Thyroid gland (tissue), 4 donors: ENCODE data around the gene CA6. TPM values are rescaled to one million over a fixed set of nuclear protein-coding genes. Genes with fewer than 3 reads are reported as not detected.

ENCODE experiments used
- DNase-seq, 2 donors: peaks; one replicate each; pipeline ENCODE4 v3.0.0-alpha.2; 2019
- H3K27ac ChIP-seq, 3 donors: fragments of 200-600 bp; sonication (generic); 1 replicate in 2 of 3; 2 replicates in 1 of 3; pipeline ENCODE4 v1.5.1; 2016 to 2019; ENCODE audit warnings: mild to moderate bottlenecking in 1 of 3, moderate library complexity in 1 of 3
- H3K27me3 ChIP-seq: fragments of 200-600 bp; sonication (generic); one replicate; pipeline ENCODE4 v1.5.1; 2019
- H3K36me3 ChIP-seq, 2 donors: fragments of 200-600 bp; sonication (generic); one replicate each; pipeline ENCODE4 v1.5.1; 2016 to 2019
- H3K4me1 ChIP-seq, 2 donors: fragments of 200-600 bp; sonication (generic); one replicate each; pipeline ENCODE4 v1.5.1; 2017 to 2019
- H3K4me3 ChIP-seq, 3 donors: fragments of 200-600 bp; sonication (generic); replicated peaks in 1 of 3; 1 replicate in 2 of 3; 2 replicates in 1 of 3; pipeline ENCODE4 v1.5.1; 2016; ENCODE audit warnings: mild to moderate bottlenecking in 1 of 3
- H3K9me3 ChIP-seq: fragments of 200-600 bp; sonication (generic); one replicate; pipeline ENCODE4 v1.5.1; 2017
- POLR2A ChIP-seq, 2 donors: fragments of 450-650 bp; IDR thresholded peaks; one replicate each; pipeline ENCODE4 v1.6.1; 2017; ENCODE audit warnings: antibody characterized with exemption in 2 of 2, mild to moderate bottlenecking in 2 of 2, moderate library complexity in 1 of 2
- WGBS, 2 donors: methylation state at CpG; one replicate each; pipeline ENCODE4 v1.1.5; 2017; 5-methylcytosine and 5-hydroxymethylcytosine counted together
- intact Hi-C: fragments of 100-400 bp; cut with DNase I; formaldehyde crosslinking; loops from one replicate; pipeline ENCODE4 v1.15.1; 2023
- total RNA-seq, 4 donors: library from RNA; depleted of rRNA; stranded (reverse); fragments of >200 nt; gene quantifications; one replicate each; pipeline ENCODE4 v1.2.3, GENCODE V29; 2016
- TF ChIP-seq, protein P1 (sequence below), 6 experiments: fragments of 200-600 bp in 3 of 6; fragments of 450-650 bp in 3 of 6; sonication (generic) in 3 of 6; IDR thresholded peaks; one replicate each; pipeline ENCODE4 v1.5.1; 2016 to 2019; ENCODE audit warnings: antibody characterized with exemption in 6 of 6, mild to moderate bottlenecking in 2 of 6, inconsistent platforms in 1 of 6, moderate library complexity in 1 of 6

The CA6 gene
- total RNA-seq, 4 donors from 2014 or later = not detected

DNA sequence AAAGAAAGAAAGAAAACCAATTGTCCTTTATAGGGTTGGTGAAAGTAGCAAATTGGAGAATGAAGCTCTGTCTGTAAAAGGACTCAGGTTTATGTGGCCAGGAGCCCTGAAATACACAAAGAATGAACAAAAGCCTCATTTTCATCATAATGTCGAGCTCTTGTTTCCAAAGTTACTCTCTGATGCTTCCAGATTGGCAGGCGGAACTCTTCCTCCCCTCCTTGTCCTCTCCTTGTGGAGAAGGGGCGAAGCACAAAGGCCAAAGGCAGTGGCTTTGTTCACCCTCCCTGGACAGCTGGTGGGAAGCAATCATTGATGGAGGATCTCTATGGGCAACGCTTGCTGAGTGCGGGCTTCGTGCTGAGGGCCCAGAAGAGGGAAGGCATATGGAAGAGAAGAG, 5.6 kb downstream of the CA6 start:
- no peak for DNase-seq
- Histone ChIP-seq H3K4me1 (peaks cover 0 to 5% of the 10 kb centered on the region in 2 donors), H3K27me3 (no peaks in the 10 kb centered on the region), H3K4me3 (no peak overlapping the region), H3K9me3 (no peaks in the 10 kb centered on the region), H3K27ac (no peak overlapping the region), H3K36me3 (no peaks in the 10 kb centered on the region)
- intact Hi-C loops = no loop called here
- WGBS, 2 donors = 69 to 81% methylated on average over 6 of the region's 6 CpGs
- TF ChIP-seq POLR2A (IDR thresholded peaks at IDR 0.05) = no peak
- TF ChIP-seq, protein P1, sequence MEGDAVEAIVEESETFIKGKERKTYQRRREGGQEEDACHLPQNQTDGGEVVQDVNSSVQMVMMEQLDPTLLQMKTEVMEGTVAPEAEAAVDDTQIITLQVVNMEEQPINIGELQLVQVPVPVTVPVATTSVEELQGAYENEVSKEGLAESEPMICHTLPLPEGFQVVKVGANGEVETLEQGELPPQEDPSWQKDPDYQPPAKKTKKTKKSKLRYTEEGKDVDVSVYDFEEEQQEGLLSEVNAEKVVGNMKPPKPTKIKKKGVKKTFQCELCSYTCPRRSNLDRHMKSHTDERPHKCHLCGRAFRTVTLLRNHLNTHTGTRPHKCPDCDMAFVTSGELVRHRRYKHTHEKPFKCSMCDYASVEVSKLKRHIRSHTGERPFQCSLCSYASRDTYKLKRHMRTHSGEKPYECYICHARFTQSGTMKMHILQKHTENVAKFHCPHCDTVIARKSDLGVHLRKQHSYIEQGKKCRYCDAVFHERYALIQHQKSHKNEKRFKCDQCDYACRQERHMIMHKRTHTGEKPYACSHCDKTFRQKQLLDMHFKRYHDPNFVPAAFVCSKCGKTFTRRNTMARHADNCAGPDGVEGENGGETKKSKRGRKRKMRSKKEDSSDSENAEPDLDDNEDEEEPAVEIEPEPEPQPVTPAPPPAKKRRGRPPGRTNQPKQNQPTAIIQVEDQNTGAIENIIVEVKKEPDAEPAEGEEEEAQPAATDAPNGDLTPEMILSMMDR (IDR thresholded peaks at IDR 0.05) = no peak

DNA sequence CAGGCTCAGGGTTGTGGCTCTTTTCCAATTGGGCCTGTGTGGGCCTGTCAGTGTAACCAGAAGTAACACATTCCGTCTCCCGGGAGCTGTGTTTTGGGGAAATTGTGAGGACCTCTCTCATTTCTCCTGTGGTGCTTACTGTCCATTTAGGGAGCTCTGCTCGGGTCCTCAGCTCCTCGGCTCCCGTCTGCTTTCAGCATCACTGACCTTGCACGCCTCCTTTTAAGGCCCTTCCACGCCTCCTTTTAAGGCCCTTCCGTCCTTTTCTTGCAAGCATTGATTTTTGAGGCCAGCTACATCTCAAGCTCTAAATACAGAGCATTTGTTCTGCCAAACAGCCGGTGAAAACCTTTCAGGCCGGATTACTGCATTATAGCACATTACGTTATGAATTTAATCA, 9.7 kb downstream of the CA6 start:
- DNase-seq = no peak
- Histone ChIP-seq H3K27ac (no peak overlapping the region), H3K4me1 (peaks cover 4 to 7% of the 10 kb centered on the region in 2 donors), H3K36me3 (no peaks in the 10 kb centered on the region), H3K4me3 (no peak overlapping the region), H3K9me3 (no peaks in the 10 kb centered on the region), H3K27me3 (no peaks in the 10 kb centered on the region)
- 90 to 91% methylated on average over 11 of the region's 11 CpGs for WGBS, 2 donors
- no peak for TF ChIP-seq POLR2A (IDR thresholded peaks at IDR 0.05)
- TF ChIP-seq, protein P1 (IDR thresholded peaks at IDR 0.05) = no peak
- intact Hi-C loops = no loop called here

DNA sequence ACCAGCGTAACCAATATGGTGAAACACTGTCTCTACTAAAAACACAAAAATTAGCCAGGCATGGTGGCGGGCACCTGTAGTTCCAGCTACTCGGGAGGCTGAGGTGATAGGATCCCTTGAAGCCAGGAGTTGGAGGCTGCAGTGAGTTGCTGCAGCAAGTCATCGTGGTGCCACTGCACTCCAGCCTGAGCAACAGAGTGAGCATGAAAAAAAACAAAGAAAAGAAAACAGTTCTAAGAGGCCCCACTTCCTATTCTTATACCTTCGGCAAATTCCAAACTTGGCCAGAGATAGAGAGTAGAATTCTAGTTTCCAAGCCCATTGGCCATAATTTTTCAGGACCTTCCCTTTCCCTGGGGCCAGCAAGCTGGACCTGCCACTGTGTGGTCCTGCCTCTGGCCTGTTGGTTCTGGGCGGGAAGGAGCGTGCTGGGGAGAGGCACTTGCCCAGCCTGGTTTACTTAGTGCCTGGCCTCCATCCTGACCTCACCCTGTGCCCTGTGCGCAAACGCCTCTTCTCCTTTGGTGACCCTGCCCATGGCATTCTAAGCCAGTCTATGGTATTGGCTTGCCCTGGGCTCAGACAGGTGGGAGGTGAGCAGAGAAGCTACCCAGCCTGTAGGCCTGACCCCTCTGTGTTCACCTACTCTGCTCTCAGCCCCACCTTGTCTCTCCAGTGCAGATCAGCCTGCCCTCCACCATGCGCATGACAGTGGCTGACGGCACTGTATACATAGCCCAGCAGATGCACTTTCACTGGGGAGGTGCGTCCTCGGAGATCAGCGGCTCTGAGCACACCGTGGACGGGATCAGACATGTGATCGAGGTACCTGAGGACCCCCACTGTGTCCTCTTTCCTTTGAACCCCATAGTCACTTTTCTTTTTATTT, 11.0 kb downstream of the CA6 start:
- 77 to 81% methylated on average over 16 of the region's 17 CpGs for WGBS, 2 donors
- TF ChIP-seq, protein P1 (IDR thresholded peaks at IDR 0.05) = no peak
- TF ChIP-seq POLR2A (IDR thresholded peaks at IDR 0.05) = no peak

DNA sequence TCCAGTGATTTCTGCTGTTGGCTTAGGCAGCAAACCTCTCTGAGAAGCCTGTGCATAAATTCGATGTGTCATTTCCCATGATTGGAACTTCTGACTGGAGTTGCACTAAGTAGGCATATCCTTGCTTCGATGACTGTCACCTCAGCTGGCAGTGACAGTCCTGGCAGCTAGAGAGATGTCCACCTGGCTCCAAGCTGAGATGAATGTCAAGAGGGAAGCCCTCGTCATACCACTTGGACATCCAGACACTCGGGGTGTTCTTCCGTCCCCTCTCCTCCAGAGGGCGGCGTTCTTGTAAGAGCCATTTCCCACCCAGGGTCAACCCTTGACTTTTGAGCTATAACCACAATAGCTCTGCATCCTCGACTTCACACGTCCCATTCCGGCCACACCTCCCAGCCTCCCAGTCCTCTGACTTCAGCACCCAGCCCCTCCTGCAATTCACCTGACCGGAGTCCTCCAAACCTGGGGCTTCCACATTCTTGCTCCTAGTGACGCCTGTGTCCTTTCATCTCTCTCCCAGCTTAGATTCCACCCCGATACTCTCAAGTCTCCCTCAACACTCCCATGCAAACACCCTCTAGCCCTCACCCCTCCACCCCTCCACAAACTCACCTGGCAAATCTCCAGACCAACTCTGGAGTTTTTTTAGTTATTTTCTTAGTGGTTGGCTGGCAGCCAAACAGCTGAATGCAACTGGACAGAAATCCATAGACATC, 17.3 kb downstream of the CA6 start:
- peak; percentile 91 to 95 for DNase-seq
- H3K27ac ChIP-seq = peak overlapping the region; percentile 42 to 86 (median 82)
- no peaks in the 10 kb centered on the region for H3K27me3 ChIP-seq
- intact Hi-C loops = no loop called here
- 12 to 29% methylated on average over 13 of the region's 13 CpGs for WGBS, 2 donors
- no peaks in the 10 kb centered on the region for H3K9me3 ChIP-seq
- no peaks in the 10 kb centered on the region for H3K36me3 ChIP-seq
- no peak overlapping the region for H3K4me3 ChIP-seq
- H3K4me1 ChIP-seq = peaks cover 19 to 23% of the 10 kb centered on the region in 2 donors
- TF ChIP-seq POLR2A (IDR thresholded peaks at IDR 0.05) = no peak
- TF ChIP-seq, protein P1 (IDR thresholded peaks at IDR 0.05) = peak in 5 of 6 experiments; percentile 15 to 45 (median 36)

More for the DNA sequence above, 11.0 kb downstream of the CA6 start:
- peaks cover 4 to 7% of the 10 kb centered on the region in 2 donors for H3K4me1 ChIP-seq
- peak in 1 of 2 donors; percentile 24 for DNase-seq
- H3K9me3 ChIP-seq = no peaks in the 10 kb centered on the region
- peak overlapping the region in 2 of 3 donors; percentile 18 to 24 for H3K27ac ChIP-seq
- intact Hi-C loops = no loop called here
- H3K36me3 ChIP-seq = no peaks in the 10 kb centered on the region
- H3K27me3 ChIP-seq = no peaks in the 10 kb centered on the region
- H3K4me3 ChIP-seq = no peak overlapping the region
